HT1080 (cell line): ENCODE results near the gene PSKH1. TPM values are rescaled to one million over a fixed set of nuclear protein-coding genes. Genes with fewer than 3 reads are reported as not detected.
"Not testable (repeated sequence)": the region's sequence is repeated elsewhere in the genome, so short reads cannot be mapped to it uniquely, and the experiment has no call there.

Experiments used
- DNase-seq: peaks from one replicate; pipeline ENCODE4 v3.0.0-alpha.2; 2015; ENCODE audit warnings: low read depth
- polyA plus RNA-seq, 2 experiments: library from polyadenylated mRNA; depleted of rRNA; stranded (reverse); fragments of >200 nt; gene quantifications; 2 replicates each; pipeline ENCODE4 v1.2.3, GENCODE V29; 2015
- total RNA-seq: library from RNA; depleted of rRNA; stranded (reverse); fragments of >200 nt; shearing (Covaris generic); gene quantifications from 2 replicates; pipeline ENCODE4 v1.2.3, GENCODE V29; 2014; rRNA removed

PSKH1 gene
- total RNA-seq, result 5.9 and 7.0 TPM in 2 replicates
- polyA plus RNA-seq (2015; cell fraction: cytosol; rRNA removed), result 15.5 and 17.2 TPM in 2 replicates
- polyA plus RNA-seq (2015; cell fraction: nucleus; rRNA removed), result 9.8 and 11.3 TPM in 2 replicates

DNA sequence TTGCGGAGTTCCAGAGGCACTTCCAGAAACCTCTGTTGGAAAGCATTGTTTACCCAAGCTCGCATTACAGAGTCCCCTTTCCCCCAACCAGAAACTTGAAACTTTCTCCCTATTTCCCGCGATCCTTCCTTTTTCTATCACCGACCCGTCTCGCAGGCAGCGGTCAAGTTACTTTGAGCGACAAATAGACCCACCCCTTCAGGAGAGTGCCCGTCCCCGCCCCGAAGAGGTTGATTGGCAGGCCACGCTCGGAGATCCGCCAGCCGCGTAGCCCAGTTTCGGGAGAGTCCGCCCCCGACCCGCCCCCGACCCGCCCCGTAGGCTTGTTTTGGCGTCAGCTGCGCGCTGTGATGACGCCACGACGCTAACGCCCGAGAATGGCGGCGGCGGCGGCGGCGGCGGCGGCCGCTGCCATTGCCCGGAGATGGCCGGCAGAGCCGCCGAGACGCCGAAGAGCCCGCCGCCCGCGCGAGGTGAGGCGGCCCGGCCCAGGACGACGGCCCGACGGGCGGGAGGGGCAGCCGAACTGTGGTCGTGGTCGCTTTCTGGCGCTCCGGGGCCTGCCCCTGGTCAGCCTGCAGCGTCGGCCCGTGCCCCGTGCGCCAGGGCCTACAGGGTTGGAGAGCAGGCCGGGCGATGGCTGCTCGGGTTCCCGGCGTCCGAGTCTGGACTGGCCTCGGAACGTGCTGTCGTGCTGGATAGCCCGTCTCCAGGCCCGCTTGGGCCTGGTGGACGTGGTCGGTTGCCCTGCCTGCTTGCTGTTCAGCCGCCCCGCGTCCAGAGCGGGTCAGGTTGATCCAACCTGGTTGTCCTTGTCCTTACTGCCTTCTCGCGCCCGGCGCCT lies at the start of gene PSKH1:
TSS of gene PSKH1 (plus strand) at position 356 of the 844 bp plus-strand sequence. CDS start 15,496 bp downstream, outside the sequence.
- peak; percentile 92 for DNase-seq

DNA sequence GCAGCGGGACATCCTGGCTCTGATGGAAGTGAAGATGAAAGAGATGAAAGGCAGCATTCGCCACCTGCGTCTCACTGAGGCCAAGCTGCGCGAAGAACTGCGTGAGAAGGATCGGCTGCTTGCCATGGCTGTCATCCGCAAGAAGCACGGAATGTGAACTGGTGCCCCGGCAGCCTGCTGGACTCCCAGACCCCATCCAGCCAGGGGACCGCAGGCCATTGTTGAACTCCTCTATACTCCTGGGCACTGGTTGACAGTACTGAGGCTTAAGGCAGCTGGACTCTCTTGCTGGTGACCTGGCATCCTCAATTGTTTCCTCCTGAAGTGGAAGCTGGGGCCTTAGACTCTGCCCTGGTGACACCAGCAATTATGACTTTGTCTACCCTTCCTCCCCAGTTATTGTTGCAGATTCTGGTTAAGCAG lies 49.7 kb upstream of the PSKH1 start:
- no peak for DNase-seq

DNA sequence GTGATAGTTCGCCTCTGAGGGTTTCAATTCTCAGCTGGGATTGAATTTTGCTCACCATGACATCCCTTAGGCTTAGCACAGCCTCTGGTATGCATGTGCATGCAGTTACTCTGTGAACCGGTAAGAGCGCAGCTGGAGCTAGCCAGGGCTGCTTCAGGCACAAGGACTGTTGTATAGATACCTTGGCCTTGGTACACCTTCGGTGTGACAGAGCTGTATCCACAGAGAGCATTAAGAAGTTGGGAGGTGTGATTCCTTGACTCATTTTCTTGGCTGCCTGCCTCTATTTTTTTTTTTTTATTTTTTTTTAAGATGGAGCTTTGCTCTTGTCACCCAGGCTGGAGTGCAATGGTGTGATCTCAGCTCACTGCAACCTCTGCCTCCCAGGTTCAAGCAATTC lies 48.6 kb upstream of the PSKH1 start:
- peak; percentile 30 for DNase-seq

DNA sequence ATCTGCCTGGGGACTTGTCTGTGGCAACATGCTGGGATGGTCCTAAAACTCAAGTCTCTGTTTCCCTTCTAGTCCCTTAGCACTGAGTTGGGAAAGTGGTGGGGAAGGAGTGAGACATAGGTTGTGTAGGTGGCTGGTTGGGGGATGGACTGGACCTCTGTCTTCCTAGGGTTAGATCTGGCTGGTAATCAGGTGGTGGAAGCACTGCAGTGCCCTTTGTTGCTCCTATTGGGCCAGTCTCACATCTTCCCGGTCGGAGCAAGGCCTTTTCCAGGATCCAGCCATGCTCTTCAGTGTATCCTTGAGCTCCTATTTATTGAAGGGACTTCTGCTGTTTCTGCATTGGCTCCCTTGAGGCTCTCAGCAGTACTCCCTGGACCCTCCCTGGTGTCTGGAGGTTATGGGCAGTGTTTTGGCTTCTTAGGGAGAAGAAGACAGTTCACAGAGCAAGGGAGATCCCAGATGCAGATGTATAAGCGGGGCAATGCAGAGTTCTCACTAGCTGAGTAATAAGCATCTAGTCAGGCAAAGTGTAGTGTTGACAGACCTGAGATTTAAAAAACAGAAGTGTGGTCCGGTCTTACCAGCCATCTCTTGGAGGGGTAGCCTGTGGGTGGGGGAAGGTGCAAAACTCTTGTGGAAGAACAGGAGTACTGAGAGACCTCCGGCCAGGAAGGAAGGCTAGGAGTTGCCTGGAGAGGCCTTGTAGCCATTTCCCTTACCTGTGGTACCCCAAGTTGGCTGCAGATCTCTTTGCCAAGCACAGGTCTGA lies 47.6 kb upstream of the PSKH1 start:
- DNase-seq, result no peak

DNA sequence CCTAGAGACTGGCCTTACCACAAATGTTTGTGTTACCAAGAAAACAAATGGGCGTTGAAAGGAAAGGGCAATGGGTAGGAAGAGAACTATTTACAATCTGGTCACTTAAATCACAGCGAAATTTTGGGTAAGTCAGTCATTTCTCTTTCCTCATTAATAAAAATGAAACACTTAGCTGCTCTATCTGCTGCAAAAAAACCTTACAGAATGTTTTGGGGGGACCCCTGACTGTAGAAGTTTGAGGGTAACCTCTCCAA lies 47.1 kb upstream of the PSKH1 start:
- DNase-seq, result no peak

DNA sequence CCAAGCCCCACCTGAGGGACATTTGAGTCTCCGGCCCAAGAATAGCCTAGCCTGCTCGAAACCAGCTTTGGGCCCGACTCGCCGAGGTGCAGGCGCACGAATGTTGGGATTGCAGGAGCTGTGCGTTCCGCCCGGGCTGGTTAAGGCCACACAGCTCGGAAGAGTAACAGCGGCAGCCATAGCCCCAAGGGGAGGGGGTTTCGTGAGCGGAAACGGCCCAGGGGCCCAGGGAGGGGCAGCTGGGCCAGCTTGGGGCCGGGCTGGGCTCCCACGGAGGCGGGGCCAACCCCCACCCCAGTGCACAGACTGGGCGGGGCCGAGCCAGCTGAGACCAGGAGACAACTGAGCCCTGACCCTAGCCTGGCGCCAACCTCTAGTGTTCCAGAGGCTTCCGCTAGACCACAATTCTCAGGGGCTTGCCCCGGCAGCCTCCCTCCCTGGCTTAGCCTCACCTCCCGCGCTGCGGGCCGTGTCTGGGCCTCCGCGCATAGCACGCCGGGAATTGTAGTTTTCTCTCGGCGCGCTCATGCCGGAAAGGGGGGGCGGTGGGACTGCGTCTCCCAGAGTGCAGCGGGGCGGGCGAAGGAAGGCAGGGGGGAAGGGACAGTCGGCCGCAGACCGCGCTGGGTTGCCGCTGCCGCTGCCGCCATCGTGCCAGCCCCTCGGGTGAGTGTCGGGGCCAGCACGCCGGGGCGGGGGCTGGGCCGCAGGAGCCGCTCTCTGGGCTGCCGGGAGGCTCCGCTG lies 46.6 kb upstream of the PSKH1 start, which contains the start of gene NUTF2:
TSS of gene NUTF2 (plus strand) at position 614 of the 744 bp plus-strand sequence. CDS start 18,198 bp downstream, outside the sequence.
- DNase-seq, result peak; percentile 96

DNA sequence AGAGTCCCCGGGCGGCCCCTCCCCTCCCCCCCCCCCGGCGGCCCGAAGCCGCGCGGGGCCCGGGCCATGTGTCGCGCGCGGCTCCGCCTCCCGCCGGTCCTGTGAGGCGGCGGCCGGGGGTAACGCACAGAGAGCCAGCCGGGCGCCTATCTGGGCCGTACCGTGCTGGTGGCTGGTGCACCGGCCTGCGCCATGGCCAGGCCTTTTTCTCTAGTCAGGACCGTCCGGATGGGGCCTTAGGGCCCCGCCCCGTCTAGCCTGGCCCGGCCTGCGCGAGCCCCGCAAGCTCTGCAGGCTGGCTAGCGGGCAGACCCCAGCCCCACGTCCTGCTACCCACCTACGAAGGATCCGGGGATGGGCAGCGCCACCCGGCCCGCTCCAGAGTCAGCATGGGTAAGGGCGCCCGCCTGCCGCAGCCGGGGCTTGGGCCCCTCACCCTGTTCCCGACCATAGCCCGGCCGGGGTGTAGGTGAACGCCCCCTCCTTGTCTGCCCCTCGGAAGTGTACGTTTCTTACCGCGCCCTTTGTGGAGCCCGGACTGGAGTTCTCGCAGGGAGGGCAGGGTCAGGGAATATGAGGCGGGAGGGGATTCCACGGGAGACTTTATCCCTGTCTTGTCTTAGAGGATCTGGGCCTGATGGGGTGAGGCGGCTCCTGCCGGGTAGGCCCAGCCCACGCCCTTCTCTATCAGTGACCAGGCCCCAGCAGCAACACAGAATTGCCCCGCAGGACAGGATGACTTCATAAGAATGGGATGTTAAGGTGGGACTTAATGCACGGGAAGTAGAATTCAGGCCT lies 45.8 kb upstream of the PSKH1 start, which contains the start of gene CENPT:
TSS of gene CENPT (minus strand) at position 630 of the 798 bp plus-strand sequence. CDS start 13,834 bp downstream, outside the sequence.
- peak; percentile 50 for DNase-seq

DNA sequence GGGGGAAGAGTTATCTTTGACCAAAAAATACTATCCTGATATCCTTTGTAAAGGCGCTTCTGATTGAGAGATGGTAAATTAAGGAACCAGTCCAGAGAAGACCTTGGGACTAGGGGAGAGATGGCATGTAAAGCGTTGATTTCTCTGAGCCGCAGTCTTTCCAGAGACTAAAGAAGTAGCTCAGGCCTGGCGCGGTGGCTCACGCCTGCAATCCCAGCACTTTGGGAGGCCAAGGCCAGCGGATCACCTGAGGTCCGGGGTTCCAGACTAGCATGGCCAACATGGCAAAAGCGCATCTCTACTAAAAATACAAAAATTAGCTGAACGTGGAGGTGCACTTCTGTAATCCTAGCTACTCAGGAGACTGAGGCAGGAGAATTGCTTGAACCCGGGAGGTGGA lies 44.9 kb upstream of the PSKH1 start:
- DNase-seq, result no peak

DNA sequence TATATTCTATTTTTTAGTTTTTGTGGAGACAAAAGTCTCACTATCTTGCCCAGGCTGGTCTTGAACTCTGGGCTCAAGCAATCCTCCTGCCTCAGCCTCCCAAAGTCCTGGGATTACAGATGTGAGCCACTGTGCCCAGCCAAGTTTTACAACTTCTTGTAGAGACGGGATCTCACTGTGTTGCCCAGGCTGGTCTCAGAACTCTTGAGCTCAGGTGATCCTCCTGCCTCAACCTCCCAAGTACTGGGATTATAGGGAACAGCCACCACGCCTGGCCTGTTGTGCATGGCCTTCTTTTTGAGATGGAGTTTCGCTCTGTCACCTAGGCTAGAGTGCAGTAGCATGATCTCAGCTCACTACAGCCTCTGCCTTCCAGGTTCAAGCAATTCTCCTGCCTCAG lies 39.4 kb upstream of the PSKH1 start:
- DNase-seq, result no peak

DNA sequence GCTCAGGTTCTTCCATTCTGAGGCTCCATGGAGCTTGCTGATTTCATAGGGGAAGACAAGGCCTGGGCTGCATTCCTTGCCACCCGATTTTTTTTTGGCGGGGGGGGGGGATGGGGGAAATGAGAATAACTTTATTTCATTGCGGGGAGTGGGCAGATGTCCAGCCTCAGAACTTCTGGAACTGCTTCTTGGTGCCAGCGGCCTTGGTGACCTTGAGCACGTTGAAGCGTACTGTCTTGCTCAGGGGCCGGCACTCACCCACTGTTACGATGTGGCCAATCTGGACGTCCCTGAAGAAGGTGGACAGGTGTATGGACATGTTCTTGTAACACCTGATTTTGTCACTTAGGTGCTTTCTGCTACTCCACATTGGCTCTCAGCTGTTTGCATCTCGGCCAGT lies 37.3 kb upstream of the PSKH1 start:
- no peak for DNase-seq

DNA sequence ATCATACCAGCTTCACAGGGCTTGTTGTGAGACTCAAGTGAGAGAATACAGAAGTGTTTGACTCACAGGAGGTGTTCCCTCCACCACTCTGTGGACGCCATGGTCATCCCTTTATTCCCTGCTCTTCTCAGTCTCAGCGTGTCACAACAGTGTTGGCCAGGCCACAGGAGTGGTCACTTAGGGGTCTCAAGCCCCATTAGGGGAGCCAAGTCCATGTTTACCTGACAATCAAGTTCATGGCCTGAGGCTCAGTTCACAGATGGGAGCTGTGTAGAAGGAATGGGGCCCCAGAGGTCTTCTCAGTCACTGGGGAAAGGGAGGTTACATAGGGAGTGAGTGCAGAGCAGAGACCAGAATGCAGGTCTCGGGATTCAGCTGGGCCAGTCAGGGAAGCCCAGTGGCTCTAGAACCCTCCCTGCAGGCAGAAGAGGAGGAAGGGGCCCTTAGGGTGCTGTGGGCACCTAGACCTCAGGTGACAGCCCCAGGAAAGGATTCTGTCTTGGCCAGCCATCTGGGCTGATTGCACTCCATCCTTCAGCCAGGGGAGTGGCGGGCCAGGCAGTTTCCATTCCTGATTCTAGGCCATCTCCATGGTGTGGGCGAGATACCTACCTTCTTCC lies 36.0 kb upstream of the PSKH1 start:
- DNase-seq, result no peak

DNA sequence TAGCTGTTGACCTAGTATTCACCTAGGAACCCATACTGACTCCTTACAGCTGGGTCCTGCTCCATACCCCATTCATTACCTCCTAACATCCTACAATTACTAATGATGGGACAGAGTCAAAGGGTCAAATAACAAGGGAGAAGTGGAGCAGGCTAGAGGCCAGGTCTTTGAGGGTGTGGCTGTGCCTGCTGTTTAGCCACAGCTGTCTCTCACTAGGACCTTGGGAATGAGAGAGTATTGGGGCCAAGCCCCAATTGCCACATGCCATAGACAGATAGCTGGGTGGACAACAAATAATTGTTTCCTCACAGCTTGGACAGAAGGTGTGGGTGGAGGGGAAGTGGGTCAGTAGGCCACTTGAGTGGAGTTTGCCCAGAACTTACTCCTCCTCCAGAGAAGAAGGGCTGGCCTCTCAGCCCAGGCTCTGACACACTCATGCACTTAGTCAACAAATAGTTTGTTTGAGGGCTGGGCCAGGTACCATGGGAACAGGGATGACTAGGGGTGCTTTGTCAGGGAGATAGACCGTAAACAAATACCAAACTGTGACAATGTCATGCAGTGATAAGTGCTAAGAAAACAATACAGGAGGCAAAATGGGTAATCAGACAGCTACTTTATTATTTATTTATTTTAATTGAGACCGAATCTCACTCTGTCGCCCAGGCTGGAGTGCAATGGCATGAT lies 35.4 kb upstream of the PSKH1 start:
- peak; percentile 91 for DNase-seq

DNA sequence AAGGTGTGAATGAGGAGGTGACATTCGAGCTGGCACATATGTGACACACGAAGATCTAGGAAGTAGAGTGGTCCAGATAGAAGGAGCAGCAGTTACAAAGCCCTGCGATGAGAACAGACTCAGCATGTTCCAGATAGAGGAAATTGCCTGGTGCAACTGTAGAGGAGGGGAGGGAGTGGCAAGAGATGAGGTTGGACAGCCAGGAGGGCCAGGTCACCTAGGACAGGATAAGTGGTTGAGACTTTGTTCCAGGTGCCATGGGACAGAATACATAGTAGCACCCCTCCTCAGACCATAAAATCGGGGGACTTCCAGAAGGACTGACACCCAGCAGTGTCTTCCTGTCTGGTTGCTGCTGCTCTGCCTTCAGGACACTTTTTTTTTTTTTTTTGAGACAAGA lies 34.6 kb upstream of the PSKH1 start:
- no peak for DNase-seq

DNA sequence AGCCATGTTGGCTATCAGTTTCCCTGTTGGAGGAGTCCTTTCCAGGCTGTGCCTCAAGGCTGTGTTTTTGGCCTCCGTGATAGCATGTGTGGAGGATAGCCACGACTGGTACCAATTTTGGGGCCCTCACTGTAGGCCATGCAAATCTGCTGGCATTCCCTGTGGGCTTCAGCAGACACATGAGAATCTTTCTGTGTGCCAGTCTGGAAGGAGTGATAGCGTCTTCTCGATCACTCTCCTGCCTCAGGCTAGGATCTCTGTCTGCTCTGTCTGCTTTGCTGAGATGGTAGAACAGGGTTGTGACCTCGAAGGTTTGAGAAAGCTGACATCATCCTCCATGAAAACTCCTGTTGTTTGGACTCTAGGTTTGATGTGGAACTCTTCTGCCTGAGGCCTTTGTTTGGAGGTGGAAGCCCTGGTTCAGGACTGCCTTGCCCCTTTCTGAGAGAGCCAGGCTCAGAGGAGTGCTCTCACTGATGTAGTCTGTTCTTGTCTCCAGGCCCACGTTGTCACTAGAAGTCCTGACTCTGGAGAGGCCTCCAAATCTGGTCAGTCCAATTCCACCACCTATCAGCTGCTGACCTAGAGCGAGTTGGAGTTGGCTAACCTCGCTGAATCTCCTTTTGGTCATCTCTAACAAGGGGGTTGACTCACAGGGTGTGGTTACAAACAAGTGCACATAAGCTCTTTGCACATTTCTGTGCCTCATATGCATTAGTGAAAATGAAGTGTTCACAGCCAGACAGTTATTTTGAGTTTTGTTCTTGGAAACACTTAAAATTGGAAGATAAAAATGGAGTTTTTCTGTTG lies 32.3 kb upstream of the PSKH1 start:
- no peak for DNase-seq

DNA sequence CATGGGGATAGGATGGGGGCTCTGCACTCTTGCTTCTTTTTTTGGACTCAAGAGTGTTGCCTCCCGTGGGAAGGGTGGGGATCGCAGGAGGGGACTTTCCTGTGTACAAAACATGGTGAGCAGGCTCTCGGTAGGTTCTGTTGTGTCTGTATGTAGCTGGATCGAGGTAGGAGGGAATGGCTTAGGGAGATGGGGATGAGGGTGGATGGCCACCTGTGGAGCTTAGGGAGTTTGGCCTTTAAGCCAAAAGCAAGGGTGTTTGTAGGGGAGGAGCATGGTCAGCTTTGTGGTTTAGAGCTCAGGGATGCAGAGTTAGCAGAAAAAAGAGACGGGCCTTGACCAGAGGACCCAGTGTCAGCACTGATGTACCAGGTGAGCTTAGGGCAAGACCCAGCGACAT lies 31.2 kb upstream of the PSKH1 start:
- no peak for DNase-seq

DNA sequence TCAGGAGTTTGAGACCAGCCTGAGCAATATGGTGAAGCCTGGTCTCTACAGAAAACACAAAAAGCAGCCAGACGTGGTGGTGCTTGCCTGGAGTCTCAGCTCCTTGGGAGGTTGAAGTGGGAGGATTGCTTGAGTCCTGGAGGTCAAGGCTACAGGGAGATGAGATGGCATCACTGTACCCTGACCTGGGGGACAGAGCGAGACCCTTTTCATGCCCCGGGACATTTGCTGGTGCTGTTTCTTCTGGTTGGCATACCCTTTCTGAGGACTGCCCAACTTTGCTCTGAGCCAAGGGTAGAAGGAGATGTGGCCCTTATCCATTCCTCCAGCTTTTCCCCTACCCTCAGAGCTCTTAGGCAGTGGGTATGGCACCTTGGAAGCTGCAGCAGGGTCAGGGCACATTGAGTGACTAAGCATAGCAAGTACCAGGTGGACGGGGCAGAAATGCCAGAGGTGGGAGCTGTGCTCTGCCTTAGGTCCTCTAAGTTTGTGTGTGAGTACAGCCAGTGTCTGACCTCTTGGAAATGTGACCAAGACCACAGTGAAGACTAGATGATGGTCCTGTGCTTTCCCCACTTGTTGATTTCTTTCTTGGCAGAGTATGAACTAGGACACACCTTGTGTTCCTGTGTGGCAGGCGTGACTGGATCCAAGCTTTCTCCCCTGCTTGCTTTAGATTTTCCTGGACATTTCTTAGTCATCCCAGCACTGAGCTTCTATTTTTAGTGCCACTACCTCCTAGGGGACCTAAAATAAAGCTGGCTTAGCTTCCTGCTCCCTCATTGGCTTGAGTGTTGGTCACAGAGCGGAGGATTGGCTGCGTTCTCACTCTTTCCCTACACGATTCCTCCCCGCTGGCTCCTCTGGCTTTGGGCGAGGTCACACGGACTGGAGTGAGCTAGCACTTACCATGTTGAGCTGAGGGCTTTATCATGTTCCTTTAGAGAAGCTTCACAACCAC lies 30.2 kb upstream of the PSKH1 start:
- DNase-seq, result no peak

DNA sequence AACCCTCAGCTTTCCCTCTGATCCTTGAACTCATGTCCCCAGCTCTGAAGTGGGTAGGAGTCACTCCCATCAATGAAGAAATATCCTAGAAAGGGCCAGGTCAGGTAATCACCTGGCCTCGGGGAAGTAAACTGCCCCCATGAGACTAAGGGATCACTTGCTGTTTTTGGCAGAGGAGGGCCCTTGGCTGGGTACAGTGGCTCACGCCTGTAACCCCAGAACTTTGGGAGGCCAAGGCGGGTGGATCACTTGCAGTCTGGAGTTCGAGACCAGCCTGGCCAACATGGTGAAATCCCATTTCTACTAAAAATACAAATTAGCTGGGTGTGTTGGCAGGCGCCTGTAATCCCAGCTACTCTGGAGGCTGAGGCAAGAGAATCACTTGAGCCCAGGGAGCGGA lies 29.0 kb upstream of the PSKH1 start:
- DNase-seq, result not testable (repeated sequence)

DNA sequence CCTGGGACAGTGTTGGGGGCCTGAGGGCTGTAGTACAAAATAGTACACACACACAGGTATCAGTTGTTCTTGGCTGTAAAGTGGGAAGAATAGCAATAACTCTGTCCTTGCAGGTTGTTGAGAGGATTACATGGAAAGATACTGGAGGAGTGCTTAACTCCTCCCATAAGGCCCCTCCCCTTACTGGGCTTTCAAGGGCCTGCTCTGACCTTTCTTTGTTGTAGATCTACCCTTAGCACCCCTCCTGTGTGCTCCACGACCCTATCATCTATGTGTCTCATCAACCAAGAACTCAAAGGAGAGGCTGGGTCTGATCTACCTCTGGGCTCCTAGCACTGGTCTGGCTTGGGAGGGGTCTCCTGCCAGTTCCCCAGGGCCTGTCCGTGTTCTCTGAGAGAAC lies 28.5 kb upstream of the PSKH1 start:
- no peak for DNase-seq
